H9 (cell line): ENCODE measurements around the gene CCDC186. TPM values are rescaled to one million over a fixed set of nuclear protein-coding genes. Genes with fewer than 3 reads are reported as not detected.

Experiments used
- DNase-seq: peaks from one replicate; pipeline ENCODE4 v3.0.0-alpha.2; 2017
- H2AFZ ChIP-seq: one replicate; pipeline ENCODE4 v1.6.1; 2013; ENCODE audit warnings: mild to moderate bottlenecking, low read length, control low read depth, moderate library complexity
- H2AK5ac ChIP-seq: 2 replicates; pipeline ENCODE4 v1.6.1; 2013; ENCODE audit warnings: low read length, control low read depth, mixed read lengths; ENCODE audit not compliant: insufficient read length
- H2BK120ac ChIP-seq: one replicate; pipeline ENCODE4 v1.6.1; 2013; ENCODE audit warnings: low read depth, mild to moderate bottlenecking, low read length, control low read depth, inconsistent platforms; ENCODE audit not compliant: poor library complexity, severe bottlenecking
- H2BK12ac ChIP-seq: 2 replicates; pipeline ENCODE4 v1.6.1; 2013; ENCODE audit warnings: low read length, control low read depth, mixed read lengths, low read depth; ENCODE audit not compliant: insufficient read length
- H2BK15ac ChIP-seq: 2 replicates; pipeline ENCODE4 v1.6.1; 2013; ENCODE audit warnings: low read depth, low read length, control low read depth
- H2BK20ac ChIP-seq: one replicate; pipeline ENCODE4 v1.6.1; 2013; ENCODE audit warnings: low read depth, mild to moderate bottlenecking, low read length, control low read depth, inconsistent platforms; ENCODE audit not compliant: poor library complexity, severe bottlenecking
- H2BK5ac ChIP-seq: 2 replicates; pipeline ENCODE4 v1.6.1; 2013; ENCODE audit warnings: low read length, control low read depth, mixed read lengths; ENCODE audit not compliant: insufficient read length
- H3K14ac ChIP-seq: 2 replicates; pipeline ENCODE4 v1.6.1; 2013; ENCODE audit warnings: low read length, control low read depth; ENCODE audit not compliant: insufficient read depth
- H3K18ac ChIP-seq: 2 replicates; pipeline ENCODE4 v1.6.1; 2013; ENCODE audit warnings: low read depth, mild to moderate bottlenecking, mixed read lengths, low read length, control low read depth; ENCODE audit not compliant: insufficient read length
- H3K23ac ChIP-seq: 2 replicates; pipeline ENCODE4 v1.6.1; 2013; ENCODE audit warnings: low read length, control low read depth, mixed read lengths, low read depth; ENCODE audit not compliant: insufficient read length
- H3K23me2 ChIP-seq: 2 replicates; pipeline ENCODE4 v1.6.1; 2013; ENCODE audit warnings: low read depth, mild to moderate bottlenecking, mixed read lengths, low read length, control low read depth; ENCODE audit not compliant: insufficient read length, poor library complexity, severe bottlenecking
- H3K27ac ChIP-seq: 2 replicates; pipeline ENCODE4 v1.5.1; 2013; ENCODE audit warnings: low read length, control low read depth, mixed read lengths, low read depth; ENCODE audit not compliant: insufficient read length
- H3K27me3 ChIP-seq: 2 replicates; pipeline ENCODE4 v1.6.1; 2013; ENCODE audit warnings: low read length, control low read depth, inconsistent platforms; ENCODE audit not compliant: insufficient read depth
- H3K4ac ChIP-seq: 2 replicates; pipeline ENCODE4 v1.6.1; 2013; ENCODE audit warnings: low read depth, mild to moderate bottlenecking, control low read depth, inconsistent platforms, low read length, moderate library complexity
- H3K4me1 ChIP-seq: 2 replicates; pipeline ENCODE4 v1.6.1; 2013; ENCODE audit warnings: low read length, control low read depth, inconsistent platforms; ENCODE audit not compliant: insufficient read depth
- H3K4me2 ChIP-seq: 2 replicates; pipeline ENCODE4 v1.6.1; 2013; ENCODE audit warnings: low read length, control low read depth, mixed read lengths; ENCODE audit not compliant: insufficient read length, insufficient read depth
- H3K56ac ChIP-seq: 2 replicates; pipeline ENCODE4 v1.6.1; 2013; ENCODE audit warnings: low read depth, mild to moderate bottlenecking, mixed read lengths, low read length, control low read depth; ENCODE audit not compliant: insufficient read length
- H3K79me1 ChIP-seq: 2 replicates; pipeline ENCODE4 v1.6.1; 2013; ENCODE audit warnings: low read depth, mild to moderate bottlenecking, moderate library complexity, low read length, control low read depth, inconsistent platforms; ENCODE audit not compliant: insufficient read depth, poor library complexity, severe bottlenecking
- H3K79me2 ChIP-seq: 2 replicates; pipeline ENCODE4 v1.6.1; 2013; ENCODE audit warnings: low read length, control low read depth, inconsistent platforms; ENCODE audit not compliant: insufficient read depth
- H3K9ac ChIP-seq: 2 replicates; pipeline ENCODE4 v1.6.1; 2013; ENCODE audit warnings: low read length, control low read depth, mixed read lengths; ENCODE audit not compliant: insufficient read length; ENCODE audit errors: extremely low read depth
- H3K9me3 ChIP-seq: one replicate; pipeline ENCODE4 v1.6.1; 2013; ENCODE audit warnings: low read depth, low read length, inconsistent platforms; ENCODE audit not compliant: control insufficient read depth
- H3T11ph ChIP-seq: one replicate; pipeline ENCODE4 v1.6.1; 2013; ENCODE audit warnings: mild to moderate bottlenecking, low read length, control low read depth, inconsistent platforms
- H4K20me1 ChIP-seq: one replicate; pipeline ENCODE4 v1.6.1; 2013; ENCODE audit not compliant: control insufficient read depth, insufficient read length, insufficient read depth
- H4K5ac ChIP-seq: 2 replicates; pipeline ENCODE4 v1.6.1; 2013; ENCODE audit warnings: low read depth, mild to moderate bottlenecking, mixed read lengths, low read length, control low read depth; ENCODE audit not compliant: insufficient read length
- H4K8ac ChIP-seq: replicated peaks from 2 replicates; pipeline ENCODE4 v1.6.1; 2013; ENCODE audit warnings: low read length, control low read depth, mixed read lengths, low read depth; ENCODE audit not compliant: insufficient read length
- H4K91ac ChIP-seq: 2 replicates; pipeline ENCODE4 v1.6.1; 2013; ENCODE audit warnings: low read depth, mild to moderate bottlenecking, moderate library complexity, mixed read lengths, low read length, control low read depth; ENCODE audit not compliant: insufficient read length
- H3K27ac Mint-ChIP-seq, 3 experiments: 2 replicates in 2 of 3; 3 replicates in 1 of 3; pipeline ENCODE4 v1.8.0; 2020 to 2021; ENCODE audit warnings: mixed read lengths in 3 of 3, mild to moderate bottlenecking in 1 of 3, moderate library complexity in 1 of 3
- H3K27me3 Mint-ChIP-seq: 2 replicates; pipeline ENCODE4 v1.8.0; 2021; ENCODE audit warnings: low read depth, mild to moderate bottlenecking, moderate library complexity, mixed read lengths
- H3K36me3 Mint-ChIP-seq, 3 experiments: 2 replicates in 2 of 3; 3 replicates in 1 of 3; pipeline ENCODE4 v1.8.0; 2020 to 2021; ENCODE audit warnings: low read depth in 3 of 3, mixed read lengths in 3 of 3; ENCODE audit not compliant: insufficient read depth in 1 of 3
- H3K4me1 Mint-ChIP-seq, 2 experiments: 2 replicates each; pipeline ENCODE4 v1.8.0; 2020; ENCODE audit warnings: mixed read lengths in 2 of 2
- H3K4me3 Mint-ChIP-seq, 2 experiments: 2 replicates in 1 of 2; 3 replicates in 1 of 2; pipeline ENCODE4 v1.8.0; 2020 to 2021; ENCODE audit warnings: mild to moderate bottlenecking in 2 of 2, mixed read lengths in 2 of 2, moderate library complexity in 1 of 2
- H3K9me3 Mint-ChIP-seq, 2 experiments: 2 replicates in 1 of 2; 3 replicates in 1 of 2; pipeline ENCODE4 v1.8.0; 2020; ENCODE audit warnings: mild to moderate bottlenecking in 2 of 2, mixed read lengths in 2 of 2, moderate library complexity in 1 of 2
- CTCF ChIP-seq: fragments of 200-600 bp; sonication (generic); conservative IDR thresholded peaks from 3 replicates; pipeline ENCODE4 v1.8.0; 2021; ENCODE audit warnings: antibody characterized with exemption, mild to moderate bottlenecking
- WGBS: extraction: QIAGEN DNeasy Blood & Tissue Kit; methylation state at CpG from one replicate; pipeline ENCODE4 v1.1.7; 2013; ENCODE audit warnings: missing lambda C conversion rate, low lambda C conversion rate, mixed read lengths; ENCODE audit not compliant: insufficient read length; ENCODE audit errors: extremely low coverage; 5-methylcytosine and 5-hydroxymethylcytosine counted together
- total RNA-seq: library from RNA; stranded (reverse); gene quantifications from 2 replicates; pipeline ENCODE4 v1.2.1, GENCODE V29; 2021

CCDC186 gene
- total RNA-seq, 1 experiment from 2014 or later, result 16.7 TPM

- no peak for TF ChIP-seq CTCF
- Histone ChIP-seq H3K18ac (no peak overlapping the region), H3K23ac (no peak overlapping the region), H3K4ac (no peak overlapping the region), H2AK5ac (no peak overlapping the region), H4K20me1 (no peaks in the 10 kb centered on the region), H3K14ac (no peak overlapping the region), H2BK5ac (no peak overlapping the region), H3K23me2 (no peaks in the 10 kb centered on the region), H4K91ac (no peak overlapping the region), H3K79me1 (no peaks in the 10 kb centered on the region), H3T11ph (no peak overlapping the region), H2BK15ac (no peak overlapping the region), H3K79me2 (no peaks in the 10 kb centered on the region), H3K9me3 (no peaks in the 10 kb centered on the region), H2BK120ac (no peak overlapping the region), H3K27me3 (no peaks in the 10 kb centered on the region), H3K4me1 (no peaks in the 10 kb centered on the region), H4K5ac (no peak overlapping the region), H3K56ac (no peak overlapping the region), H3K9ac (no peak overlapping the region), H4K8ac (no peak overlapping the region), H2BK20ac (no peak overlapping the region), H3K4me2 (no peak overlapping the region), H2AFZ (no peak overlapping the region), H3K27ac (no peak overlapping the region), H2BK12ac (no peak overlapping the region)
- Mint-ChIP-seq H3K4me3 (no peak overlapping the region), H3K9me3 (no peaks in the 10 kb centered on the region; a peak in 1 of 5 replicates), H3K36me3 (no peaks in the 10 kb centered on the region; a peak in 1 of 7 replicates), H3K27ac (no peak overlapping the region), H3K27me3 (no peaks in the 10 kb centered on the region; the same call in 1 of the 2 replicates), H3K4me1 (peaks cover 13 to 14% of the 10 kb centered on the region in 2 experiments)
- no CpG with 5 or more reads among the region's 5 CpGs for WGBS
- no peak for DNase-seq
Observed at GRCh38 chr10:114181971-114182370, 8.0 kb upstream of the CCDC186 start.
